GM18858 (cell line): ENCODE measurements around the gene VGLL4.
"Not testable (repeated sequence)": the region's sequence is repeated elsewhere in the genome, so short reads cannot be mapped to it uniquely, and the experiment has no call there.

Source experiments
- ATAC-seq: cut with Tn5 transposase; IDR thresholded peaks from one replicate; pipeline ENCODE4 v1.9.1; 2021; ENCODE audit not compliant: unreplicated experiment

The VGLL4 gene

DNA sequence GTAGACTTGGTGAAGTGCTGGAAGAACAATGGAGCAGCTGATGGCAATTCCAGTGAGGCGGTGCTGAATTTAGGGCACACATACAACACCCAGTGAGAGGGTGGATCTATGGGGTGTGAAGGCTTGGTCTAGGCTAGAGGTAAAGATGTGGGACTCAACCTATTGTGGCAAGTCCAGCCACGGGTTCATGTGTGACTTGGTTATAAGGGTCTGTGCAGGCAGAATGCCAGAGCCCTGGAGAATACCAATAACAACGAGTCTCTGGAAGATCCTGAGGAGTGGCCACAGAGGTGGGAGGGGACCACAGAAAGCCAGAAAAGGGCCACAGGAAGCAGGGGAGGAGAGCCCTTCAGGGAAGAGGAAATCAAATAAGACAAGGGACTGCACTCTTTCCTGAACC, 55.0 kb downstream of the VGLL4 start:
- ATAC-seq = no peak

DNA sequence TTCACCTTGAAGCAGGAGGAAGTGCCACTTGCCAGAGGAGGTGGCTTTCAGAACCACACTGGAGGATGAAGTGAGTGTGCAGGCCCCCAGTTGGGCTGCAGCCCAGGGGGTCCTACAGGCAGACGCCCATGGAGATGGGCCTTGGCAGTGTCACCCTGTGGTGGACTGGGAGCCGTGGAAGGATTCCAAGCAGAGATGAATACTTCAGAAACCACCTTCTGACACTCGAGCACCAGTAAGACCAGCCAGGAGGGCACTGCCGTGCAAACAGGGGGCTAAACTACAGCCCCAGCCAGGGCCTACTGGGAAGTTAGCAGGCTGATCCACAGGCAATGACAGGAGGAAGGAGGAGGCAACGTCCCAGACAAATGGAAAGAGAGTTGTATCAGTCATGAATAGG, 55.4 kb downstream of the VGLL4 start:
- no peak for ATAC-seq

DNA sequence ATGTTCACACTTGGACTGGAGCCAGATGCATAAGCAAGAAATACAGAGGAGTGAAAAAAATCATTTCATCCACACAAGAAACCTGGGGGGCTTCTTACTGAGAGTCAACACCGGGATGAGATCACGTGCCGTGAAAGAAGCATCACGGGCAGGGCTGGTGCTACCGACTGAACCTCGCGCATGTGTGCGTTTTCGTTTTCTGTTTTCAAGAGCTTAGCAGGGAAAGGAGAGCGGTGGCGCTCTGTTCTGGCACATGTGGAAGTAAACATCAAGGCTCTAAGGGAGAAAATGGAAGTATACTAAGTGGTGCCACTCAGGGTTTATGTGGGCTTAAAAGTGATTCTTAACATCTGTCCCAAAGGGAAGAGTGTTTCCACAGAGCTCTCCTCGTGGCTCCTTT, 55.9 kb downstream of the VGLL4 start:
- no peak for ATAC-seq

DNA sequence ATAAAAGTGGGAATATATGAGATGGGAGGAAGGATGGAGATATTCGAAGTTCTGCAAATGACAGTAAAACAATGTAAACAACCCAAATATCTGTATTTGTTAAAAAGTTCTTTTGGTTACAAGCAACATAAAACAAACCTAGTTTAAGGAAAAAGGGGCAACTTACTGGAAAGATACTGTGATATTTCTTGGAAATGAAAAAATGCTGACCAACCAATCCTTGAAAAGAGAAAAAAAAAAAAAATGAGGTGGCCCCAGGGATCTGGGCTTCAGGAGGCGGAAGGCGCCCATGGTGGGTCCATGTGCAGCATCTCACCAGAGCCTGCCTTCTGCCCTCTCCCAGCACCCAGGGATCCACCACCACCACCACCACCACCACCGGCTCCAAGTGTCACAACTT, 59.1 kb downstream of the VGLL4 start:
- ATAC-seq = no peak

DNA sequence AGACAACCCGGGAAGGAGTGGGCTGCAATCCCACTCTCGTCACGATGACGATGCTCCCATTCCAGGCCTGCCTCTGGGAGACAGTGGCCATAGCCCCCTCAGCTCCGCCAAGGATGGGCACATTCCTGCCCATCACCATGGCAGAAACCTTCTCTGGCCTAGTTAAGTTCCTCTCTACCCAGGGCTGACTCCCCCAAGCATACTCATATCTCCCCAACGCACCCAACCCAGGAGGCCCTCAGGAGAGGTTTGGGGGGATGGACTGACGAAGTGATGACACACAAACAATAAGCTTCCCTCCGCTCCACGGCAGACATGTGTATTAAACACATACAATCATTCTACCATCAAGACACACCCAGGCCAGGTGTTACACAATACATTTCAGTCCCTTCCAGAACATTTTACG, 60.1 kb downstream of the VGLL4 start:
- ATAC-seq = no peak

DNA sequence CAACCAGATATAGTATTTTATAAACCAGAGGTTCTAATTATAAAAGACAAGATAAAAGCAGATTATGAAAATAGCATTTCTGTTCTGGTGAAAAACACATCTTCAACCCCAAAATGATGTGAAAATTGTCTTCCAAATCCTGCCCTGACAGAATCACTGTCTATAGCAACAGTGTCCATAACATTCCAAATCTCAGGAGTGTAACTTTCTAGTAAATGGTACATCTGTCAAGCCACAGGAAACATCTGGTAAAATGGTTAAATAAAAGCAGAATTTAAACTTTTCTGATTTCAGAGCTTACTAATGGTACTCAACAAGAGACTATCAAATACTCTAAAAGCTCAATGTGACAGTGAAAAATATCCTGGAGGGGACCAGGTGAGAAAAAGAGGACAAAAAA, 60.5 kb downstream of the VGLL4 start:
- no peak for ATAC-seq

DNA sequence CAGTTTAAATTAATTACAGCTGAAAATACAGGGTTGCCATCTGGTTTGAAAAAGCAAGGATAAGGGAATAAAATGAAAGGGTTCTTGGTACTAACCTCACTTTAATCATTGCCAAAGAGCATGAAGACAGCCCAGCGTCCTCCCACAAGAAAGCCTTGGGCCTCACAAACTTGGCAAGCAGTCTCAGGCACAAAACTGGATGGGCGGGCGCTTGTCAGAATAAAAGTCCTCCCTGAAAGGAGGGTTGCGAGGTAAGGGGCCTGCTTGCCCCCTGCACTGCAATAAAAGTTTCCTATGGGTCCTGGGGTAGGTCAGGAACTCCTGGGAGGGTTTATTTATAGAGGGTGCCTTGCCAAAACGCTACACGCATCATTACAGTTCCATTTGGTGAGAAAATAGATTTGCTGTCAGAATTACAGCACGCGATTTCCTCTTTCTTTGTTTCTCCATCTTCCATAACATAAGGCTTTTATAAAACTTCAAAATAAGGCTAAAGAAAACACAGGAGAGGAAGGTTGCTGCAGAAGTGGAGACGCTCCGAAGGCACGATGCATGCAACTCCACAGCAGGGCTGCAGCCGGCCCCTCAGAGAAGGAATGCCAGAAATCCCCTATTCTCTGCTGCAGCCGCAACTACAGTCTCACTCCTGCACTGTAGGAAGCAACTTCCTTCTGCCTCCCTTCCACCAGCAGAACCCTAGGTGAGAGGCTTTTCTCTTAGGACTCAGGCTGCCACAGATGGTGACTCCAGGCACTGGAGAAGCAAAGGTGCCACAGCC, 61.3 kb downstream of the VGLL4 start:
- ATAC-seq = no peak

DNA sequence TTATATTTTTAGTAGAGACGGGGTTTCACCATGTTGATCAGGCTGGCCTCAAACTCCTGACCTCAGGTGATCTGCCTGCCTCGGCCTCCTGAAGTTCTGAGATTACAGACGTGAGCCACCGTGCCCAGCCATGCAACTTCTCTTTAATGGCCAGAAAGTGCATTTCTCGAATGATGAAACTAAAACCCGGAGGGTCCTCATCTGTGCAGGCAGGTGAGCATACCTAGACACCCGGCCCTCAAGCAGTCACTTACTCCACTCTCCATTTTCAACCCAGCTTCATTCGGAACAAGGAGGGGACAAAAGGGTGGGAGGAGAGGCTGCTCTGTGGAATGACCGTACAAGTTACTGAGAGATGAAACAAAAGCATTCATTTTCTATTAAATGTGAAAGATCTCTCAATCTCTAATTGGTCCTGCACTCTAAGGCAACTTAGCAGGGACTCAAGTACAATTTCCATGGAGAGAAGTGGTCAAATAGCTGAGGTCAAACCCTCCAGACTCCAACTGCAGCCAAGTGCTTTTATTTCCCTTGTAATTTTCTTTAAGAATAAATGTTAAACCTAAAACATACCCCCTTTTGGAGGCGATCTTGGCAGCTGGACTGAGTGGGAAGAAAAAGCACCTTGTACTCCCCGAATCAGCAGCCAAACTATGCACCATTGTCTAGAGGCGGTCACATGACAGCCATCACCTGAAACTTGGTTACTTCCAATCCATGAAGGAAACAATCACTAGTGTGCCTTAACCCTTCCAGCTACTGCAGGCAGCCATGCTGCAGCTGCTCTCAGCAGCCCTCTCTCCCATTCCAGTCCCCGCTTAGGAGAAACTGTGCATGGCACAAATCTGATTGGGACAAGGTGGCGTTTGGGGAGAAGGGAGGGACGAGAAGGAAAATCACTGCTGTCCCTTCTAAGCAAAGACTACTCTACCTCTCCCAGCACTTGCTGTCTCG, 62.2 kb downstream of the VGLL4 start:
- ATAC-seq = no peak

DNA sequence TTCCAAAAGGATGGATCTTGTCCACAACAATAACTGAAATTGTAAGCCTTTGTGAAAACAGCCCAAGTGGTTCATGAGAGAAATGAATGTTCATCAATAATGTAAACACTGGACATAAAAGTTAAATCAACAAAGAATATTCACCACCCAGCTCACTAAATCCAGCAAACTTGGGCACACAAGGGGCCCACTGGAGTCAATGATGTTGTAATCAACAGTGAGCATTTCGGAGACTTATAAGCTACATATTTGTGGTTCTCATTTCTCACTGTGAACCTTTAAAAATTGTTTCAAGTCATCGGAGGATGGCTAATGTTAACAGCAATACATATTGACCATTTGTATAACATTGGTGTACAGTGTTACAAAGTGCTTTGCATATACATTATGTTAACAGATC, 63.1 kb downstream of the VGLL4 start:
- no peak for ATAC-seq

DNA sequence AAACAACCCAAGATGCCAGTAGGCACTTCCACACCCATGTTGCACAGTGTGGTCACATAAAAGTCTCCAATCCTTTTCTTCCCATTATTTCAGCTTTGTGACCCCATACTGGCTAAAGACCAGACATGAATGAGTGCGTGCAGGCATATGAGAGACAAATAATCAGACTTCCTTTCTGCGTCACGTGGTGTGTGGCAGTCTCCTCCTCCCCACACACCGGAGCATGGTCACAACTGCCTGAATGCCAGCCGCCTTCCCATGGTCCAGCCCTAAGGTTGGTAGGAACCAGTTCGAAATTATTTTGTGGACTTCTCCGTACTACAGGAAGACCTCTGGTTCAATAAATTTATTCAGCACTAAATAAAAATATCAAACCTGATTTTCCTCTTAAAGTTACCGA, 65.5 kb downstream of the VGLL4 start:
- no peak for ATAC-seq

DNA sequence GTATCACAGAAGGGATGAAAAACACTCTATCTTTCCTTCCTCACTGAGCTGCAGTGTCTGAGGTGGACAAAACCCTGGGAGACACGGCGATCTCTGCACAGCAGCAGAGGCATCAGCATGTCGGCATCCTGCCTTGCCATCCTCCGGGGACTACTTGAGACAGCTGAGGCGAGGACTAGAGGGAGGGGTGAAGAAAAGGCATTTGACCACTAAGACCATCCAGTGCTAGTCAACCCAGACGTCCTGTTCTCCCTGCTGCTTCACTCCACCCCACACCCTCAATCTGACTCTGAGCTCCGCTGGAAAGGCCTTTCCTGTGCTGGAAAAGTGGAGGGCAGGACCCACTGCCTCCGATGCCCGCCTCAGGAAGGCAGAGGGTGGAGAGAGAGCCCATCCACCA, 67.3 kb downstream of the VGLL4 start:
- no peak for ATAC-seq

DNA sequence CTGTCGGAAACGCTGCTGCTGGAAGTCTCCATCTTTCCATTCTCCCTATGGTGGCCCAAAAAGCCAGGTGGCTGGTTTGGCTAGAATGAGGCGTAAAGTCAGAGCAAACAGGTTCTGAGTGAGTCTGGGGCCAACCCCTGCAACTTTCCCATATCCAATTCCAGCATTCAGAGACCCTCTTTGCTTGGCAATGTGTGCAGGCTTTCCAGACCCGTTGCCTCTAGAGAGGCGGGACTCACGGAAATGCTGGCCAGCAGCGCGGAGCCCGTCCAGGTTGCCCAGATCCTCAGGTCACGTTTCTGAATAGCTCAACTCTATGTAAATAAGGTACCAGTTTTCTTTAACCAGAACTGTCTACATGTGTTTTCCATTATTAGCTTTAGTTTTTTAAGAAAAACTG, 68.0 kb downstream of the VGLL4 start:
- ATAC-seq = no peak

DNA sequence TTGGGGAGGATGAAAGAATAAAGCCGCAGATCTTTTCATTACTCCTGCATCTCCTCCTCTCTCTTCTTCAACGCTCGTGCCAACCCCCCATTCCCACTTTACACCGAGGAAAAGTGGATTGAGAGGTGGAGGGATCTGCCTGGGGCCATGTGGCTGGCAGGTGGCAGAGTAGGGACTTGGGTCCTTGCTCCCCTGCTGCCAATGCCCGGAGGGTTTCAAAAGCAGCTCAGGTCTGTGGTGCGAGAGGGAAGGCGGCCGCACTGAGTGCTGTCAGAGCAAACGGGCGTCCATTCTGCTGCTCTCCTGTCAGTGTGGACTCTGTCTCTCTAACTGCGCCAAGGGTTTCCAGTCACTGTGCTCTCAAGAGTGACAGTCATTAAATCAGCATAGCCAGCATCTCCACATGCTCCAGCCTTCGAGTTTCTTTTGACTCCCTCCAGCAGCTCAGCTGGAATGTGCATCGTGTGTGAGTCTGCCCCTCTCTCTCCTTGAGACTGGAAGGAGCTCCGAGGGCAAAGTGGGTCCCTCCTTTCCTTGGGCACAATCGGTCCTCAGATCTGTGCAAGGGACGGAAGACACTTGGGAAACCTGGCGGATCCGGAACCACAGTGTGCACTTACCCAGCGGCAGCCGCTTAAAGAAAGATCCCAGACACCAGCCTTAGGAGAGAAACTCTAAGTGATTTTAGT, 68.6 kb downstream of the VGLL4 start:
- ATAC-seq = no peak

DNA sequence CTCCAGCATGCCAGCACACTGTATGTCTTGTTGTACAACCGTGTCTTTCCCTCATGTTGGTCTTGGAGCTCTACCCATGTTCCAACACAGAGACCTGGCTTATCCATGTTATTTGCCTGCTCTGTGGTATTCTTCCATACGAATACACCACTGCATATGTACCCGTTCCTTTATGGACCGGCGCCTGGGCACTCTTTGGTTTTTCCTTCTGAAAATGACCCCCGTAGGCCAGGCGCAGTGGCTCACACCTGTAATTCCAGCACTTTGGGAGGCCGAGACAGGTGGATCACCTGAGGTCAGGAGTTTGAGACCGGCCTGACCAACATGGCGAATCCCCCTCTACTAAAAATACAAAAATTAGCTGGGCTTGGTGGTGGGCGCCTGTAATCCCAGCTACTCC, 71.1 kb downstream of the VGLL4 start:
- ATAC-seq = not testable (repeated sequence)

DNA sequence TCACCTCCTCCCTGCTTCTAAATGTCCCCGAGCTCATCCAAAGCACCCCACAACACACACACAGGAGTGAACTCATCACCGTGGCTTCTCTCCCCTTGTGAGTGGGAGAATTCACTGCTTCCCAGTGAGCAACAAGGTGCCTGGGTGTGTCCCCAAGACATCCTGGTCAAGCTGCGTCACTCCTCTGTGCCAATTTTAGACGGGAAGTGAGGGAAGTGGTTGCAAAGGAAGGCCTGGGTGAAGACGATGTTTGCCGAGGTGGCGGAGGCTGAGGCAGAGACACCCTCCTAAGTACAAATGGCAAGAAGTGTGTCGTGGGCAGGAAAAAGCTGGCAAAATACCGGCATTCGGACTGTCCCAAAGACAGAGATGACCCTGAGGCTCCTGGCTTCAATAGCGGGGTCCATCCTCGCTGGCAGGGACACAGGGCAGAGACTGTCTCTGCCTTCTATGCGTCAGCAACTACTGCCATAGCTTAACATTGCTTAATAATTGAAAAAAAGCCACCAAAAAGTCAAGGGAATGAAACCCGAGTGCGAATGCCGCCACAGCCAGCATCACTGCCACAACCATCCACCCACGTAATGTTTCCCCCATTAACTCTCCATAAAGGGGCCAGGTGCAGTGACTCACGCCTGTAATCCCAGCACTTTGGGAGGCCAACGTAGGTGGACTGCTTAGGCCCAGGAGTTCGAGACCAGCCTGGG, 72.8 kb downstream of the VGLL4 start:
- ATAC-seq = no peak

DNA sequence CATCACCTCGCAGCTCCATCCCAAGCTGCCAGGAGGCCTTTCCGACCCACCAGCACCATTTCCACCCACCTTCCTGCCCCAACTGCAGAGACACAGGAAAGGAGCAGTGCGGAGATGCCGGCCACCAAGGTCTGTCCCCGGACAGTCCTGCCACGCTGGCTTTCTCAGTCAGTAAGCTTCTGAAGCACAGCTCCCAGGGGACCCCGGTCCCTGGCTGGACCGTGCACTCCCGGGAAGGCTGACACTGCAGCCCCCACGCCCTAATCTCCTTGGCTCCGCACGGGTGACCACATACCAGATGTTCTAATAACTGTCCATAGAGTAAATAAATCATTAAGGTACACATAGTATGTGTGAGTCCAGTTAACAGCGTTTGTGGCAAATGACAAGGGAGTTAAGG, 73.5 kb downstream of the VGLL4 start:
- ATAC-seq = no peak

DNA sequence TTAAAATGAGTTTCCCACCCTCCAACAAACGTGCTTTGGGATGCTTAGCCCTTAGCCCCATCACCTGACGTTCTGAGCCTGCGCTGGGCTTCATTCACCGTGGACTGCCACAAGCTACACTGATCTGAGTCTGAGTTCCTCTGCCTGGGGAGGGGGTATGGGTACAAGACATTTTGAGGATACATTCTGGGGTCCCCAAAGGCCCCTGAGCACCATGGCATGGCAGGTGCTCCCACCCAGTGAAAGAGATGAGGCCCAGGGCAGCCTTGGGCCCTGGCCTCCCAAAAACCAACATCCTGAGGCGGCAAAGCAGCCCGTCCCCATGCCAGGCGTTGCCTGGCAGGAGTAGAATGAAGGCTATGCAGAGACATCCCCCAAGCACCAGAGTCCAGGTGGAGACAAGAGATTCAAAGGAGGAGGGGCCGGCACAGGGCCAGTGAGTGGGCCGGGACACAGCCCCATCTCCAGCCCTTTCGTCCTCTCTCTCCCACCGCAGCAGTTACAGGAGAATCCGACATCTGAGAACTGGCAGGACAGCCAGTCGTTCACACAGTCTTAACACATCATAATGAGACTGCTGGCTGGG, 74.5 kb downstream of the VGLL4 start:
- ATAC-seq = no peak

DNA sequence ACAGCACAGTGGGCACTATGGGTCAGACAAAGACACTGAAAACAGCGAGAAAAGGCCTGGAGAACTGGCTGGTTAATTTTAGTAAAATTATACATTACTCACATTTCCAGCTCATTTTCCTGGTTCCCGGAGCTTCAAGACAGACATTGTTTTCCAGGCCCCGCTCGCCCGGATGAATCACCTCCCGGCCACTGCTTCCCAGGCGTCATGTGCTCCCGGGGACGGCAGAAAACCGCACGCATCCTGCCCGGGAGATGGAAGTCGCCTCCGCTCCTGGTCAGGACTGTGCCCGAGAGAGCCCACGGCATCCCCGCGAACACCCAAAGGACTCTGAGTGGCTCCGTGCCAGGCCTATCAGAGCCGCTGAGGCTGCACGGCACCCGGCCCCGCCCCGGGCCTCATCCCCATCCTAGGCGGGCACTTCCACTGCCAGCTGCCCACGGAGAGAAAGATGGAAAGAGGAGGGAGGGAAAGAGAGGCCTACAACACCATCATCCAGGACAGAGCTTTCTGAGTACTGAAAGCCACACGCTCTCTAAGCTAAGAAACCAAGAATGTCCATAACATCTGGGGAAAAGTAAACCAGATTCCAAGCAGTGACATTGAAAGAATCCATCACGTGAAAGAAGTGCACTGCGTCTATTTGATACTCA, 75.1 kb downstream of the VGLL4 start:
- no peak for ATAC-seq

DNA sequence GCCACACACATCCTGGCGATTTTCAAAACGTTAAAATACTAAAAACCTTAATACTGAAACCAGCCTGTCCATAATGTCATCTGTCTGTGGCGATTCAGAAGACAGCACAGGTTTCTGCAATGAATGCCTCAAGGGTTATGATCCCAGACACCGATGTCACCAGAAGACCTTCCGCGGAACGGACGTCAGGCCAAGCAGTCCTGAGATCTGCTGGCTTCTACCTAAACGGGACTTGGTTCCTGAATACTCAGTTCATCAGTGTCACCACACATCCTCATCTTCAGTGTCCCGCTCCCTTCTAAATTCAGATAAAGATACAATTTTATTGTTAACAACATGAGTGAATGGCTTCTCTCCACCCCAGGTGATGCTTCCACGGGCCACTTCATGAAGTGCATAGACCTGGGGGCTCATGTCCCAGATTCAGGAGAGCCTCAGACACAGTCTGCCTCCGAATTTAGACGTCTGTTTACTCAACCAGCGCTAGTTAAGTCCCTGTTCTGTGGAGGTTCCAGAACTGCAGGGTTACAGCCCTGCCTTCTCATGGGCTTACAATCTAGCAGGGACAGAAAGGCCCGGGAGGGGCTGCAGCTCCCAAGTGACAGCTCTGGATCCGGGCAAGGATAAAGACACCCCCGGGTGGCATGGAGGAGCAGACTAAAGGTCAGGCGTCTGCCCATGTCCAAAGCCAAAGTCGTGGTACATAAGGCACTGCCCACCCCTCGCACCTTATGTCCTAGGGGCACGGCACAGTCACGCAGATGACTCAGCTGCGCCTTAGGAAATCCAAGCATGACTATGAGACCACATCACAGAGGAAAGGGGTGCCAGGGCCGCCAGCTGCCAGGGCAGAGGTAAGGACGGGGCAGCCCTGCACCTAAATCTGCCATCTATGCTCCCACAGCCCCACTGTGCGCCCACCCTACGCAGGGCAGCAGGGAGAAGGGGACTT, 75.9 kb downstream of the VGLL4 start:
- ATAC-seq = no peak
